PFSK-1 (cell line): ENCODE results near the gene RGL2.

ENCODE experiments used
- FOXP2 ChIP-seq: optimal IDR thresholded peaks from 2 replicates; pipeline ENCODE3; 2011; ENCODE audit warnings: borderline replicate concordance, control low read depth, inconsistent platforms; ENCODE audit not compliant: insufficient read depth; ENCODE audit errors: extremely low read length, extremely low read depth
- POLR2AphosphoS5 ChIP-seq: IDR thresholded peaks from 2 replicates; pipeline ENCODE4 v1.6.1; 2012; ENCODE audit warnings: low read depth, mild to moderate bottlenecking, control low read depth, low read length, moderate library complexity
- REST ChIP-seq, 2 experiments: IDR thresholded peaks; 2 replicates each; pipeline versions ENCODE4 v1.6.1 to v1.8.0; 2011 to 2012; ENCODE audit warnings: low read depth in 2 of 2, low read length in 2 of 2, control low read depth in 1 of 2, inconsistent platforms in 1 of 2, mild to moderate bottlenecking in 1 of 2, moderate library complexity in 1 of 2; ENCODE audit not compliant: insufficient read depth in 1 of 2
- SIN3A ChIP-seq: IDR thresholded peaks from 2 replicates; pipeline ENCODE4 v1.6.1; 2012; ENCODE audit warnings: mild to moderate bottlenecking, low read length, moderate library complexity, borderline replicate concordance; ENCODE audit not compliant: insufficient read depth
- TAF1 ChIP-seq: IDR thresholded peaks from 2 replicates; pipeline ENCODE4 v1.6.1; 2012; ENCODE audit warnings: low read length, control low read depth, borderline replicate concordance; ENCODE audit not compliant: insufficient read depth

RGL2 gene

GRCh38 chr6:33288141-33288920 is 10.4 kb downstream of the RGL2 start:
- no peak for TF ChIP-seq REST (IDR thresholded peaks at IDR 0.05; ENCODE audit: insufficient read depth in 1 of 2, low read depth in 2 of 2, low read length in 2 of 2)
- no peak for TF ChIP-seq TAF1
- TF ChIP-seq FOXP2, result no peak
- TF ChIP-seq SIN3A, result no peak
- no peak for TF ChIP-seq POLR2AphosphoS5

- TF ChIP-seq TAF1, result no peak
- no peak for TF ChIP-seq FOXP2
- no peak for TF ChIP-seq REST (IDR thresholded peaks at IDR 0.05; ENCODE audit: insufficient read depth in 1 of 2, low read depth in 2 of 2, low read length in 2 of 2)
- no peak for TF ChIP-seq POLR2AphosphoS5
- TF ChIP-seq SIN3A, result no peak
Observed at GRCh38 chr6:33286946-33287914, 11.5 kb downstream of the RGL2 start.

- TF ChIP-seq REST (IDR thresholded peaks at IDR 0.05; ENCODE audit: insufficient read depth in 1 of 2, low read depth in 2 of 2, low read length in 2 of 2), result no peak
- TF ChIP-seq TAF1, result no peak
- no peak for TF ChIP-seq FOXP2
- no peak for TF ChIP-seq SIN3A
- TF ChIP-seq POLR2AphosphoS5, result no peak
Observed at GRCh38 chr6:33280539-33280938, 18.2 kb downstream of the RGL2 start.

GRCh38 chr6:33279971-33280511 is 18.7 kb downstream of the RGL2 start:
- TF ChIP-seq FOXP2 (no peak), REST (IDR thresholded peaks at IDR 0.05; ENCODE audit: insufficient read depth in 1 of 2, low read depth in 2 of 2, low read length in 2 of 2) (no peak), SIN3A (no peak), POLR2AphosphoS5 (no peak), TAF1 (no peak)
